Lung (tissue), 16 donors: ENCODE data around the gene CRIP2. TPM values are rescaled to one million over a fixed set of nuclear protein-coding genes. Genes with fewer than 3 reads are reported as not detected.
A peak's percentile ranks its signal among the peaks of the same experiment; 100 is the strongest.

Experiments
- ATAC-seq: fragments of 200-7000 bp; cut with Tn5 transposase; one replicate; pipeline ENCODE4 v1.9.1; 2020; ENCODE audit warnings: moderate number of reproducible peaks; ENCODE audit not compliant: insufficient read depth, low FRiP score
- DNase-seq, 3 donors: peaks; one replicate each; pipeline ENCODE4 v3.0.0-alpha.2; 2013 to 2017
- H3K27ac ChIP-seq, 2 donors: one replicate each; pipeline ENCODE4 v1.5.1; 2013; ENCODE audit warnings: mild to moderate bottlenecking in 2 of 2, moderate library complexity in 2 of 2, control low read depth in 1 of 2, inconsistent platforms in 1 of 2, low read depth in 1 of 2, low read length in 1 of 2
- H3K27me3 ChIP-seq, 3 donors: one replicate each; pipeline ENCODE4 v1.5.1; 2013; ENCODE audit warnings: low read length in 2 of 3; ENCODE audit not compliant: control insufficient read depth in 3 of 3, insufficient read depth in 3 of 3
- H3K36me3 ChIP-seq, 4 donors: one replicate each; pipeline ENCODE4 v1.5.1; 2013; ENCODE audit warnings: low read length in 4 of 4, mild to moderate bottlenecking in 1 of 4, moderate library complexity in 1 of 4; ENCODE audit not compliant: control insufficient read depth in 4 of 4, insufficient read depth in 4 of 4
- H3K4me1 ChIP-seq, 5 donors: one replicate each; pipeline ENCODE4 v1.5.1; 2013; ENCODE audit warnings: low read length in 5 of 5, mild to moderate bottlenecking in 2 of 5, moderate library complexity in 1 of 5; ENCODE audit not compliant: control insufficient read depth in 5 of 5, insufficient read depth in 5 of 5
- H3K4me3 ChIP-seq: one replicate; pipeline ENCODE4 v1.5.1; 2013; ENCODE audit warnings: mild to moderate bottlenecking, control low read depth, moderate library complexity
- H3K9ac ChIP-seq, 2 donors: one replicate each; pipeline ENCODE4 v1.5.1; 2013; ENCODE audit warnings: low read length in 2 of 2, control low read depth in 1 of 2; ENCODE audit not compliant: insufficient read depth in 1 of 2
- H3K9me3 ChIP-seq, 4 donors: one replicate each; pipeline ENCODE4 v1.5.1; 2013; ENCODE audit warnings: low read length in 3 of 4, mild to moderate bottlenecking in 1 of 4, moderate library complexity in 1 of 4; ENCODE audit not compliant: control insufficient read depth in 4 of 4, insufficient read depth in 3 of 4
- WGBS, 2 donors: extraction: QIAGEN DNeasy Blood & Tissue Kit; methylation state at CpG; one replicate each; pipeline ENCODE4 v1.1.7; 2013; 5-methylcytosine and 5-hydroxymethylcytosine counted together
- long read RNA-seq, 5 donors: transcript quantifications; one replicate each; lab custom pipeline, GENCODE V29; 2026
- polyA plus RNA-seq, 2 donors: library from polyadenylated mRNA; stranded (reverse); fragments of 200-250 nt; gene quantifications; one replicate each; pipeline ENCODE4 v1.2.1, GENCODE V29; 2013
- total RNA-seq, 2 donors: library from RNA; depleted of rRNA in 1 of 2; stranded (reverse); fragments of >200 nt in 1 of 2; gene quantifications; one replicate each; pipeline ENCODE4 v1.2.1, GENCODE V29; 2014 to 2021
- TF ChIP-seq, protein P1 (sequence below): IDR thresholded peaks from 2 replicates; pipeline ENCODE4 v1.5.1; 2012; ENCODE audit warnings: mild to moderate bottlenecking; ENCODE audit errors: control extremely low read depth, extremely low read depth
- donor health status: control.
- donor health status: control.
- donor health status: Bipolar disorder and iron deficiency.
- donor health status: healthy.
- donor health status: DM: yes; HTN: yes; CAD: no.

The CRIP2 gene
- total RNA-seq = 100 to 1,000 TPM; 135 to 267 TPM
- 100 to 1,000 TPM; 194 to 216 TPM for polyA plus RNA-seq
- long read RNA-seq, donor 1, transcript CRIP2-201 (8 exons, 1,857 nt) = major isoform, 131 of 228 reads
- long read RNA-seq, donor 1, partial matches to known transcripts = 88 of 228 reads
- long read RNA-seq, donor 1, other reads (novel, unspliced or antisense) = 0 of 228 reads
- long read RNA-seq, donor 2, transcript CRIP2-201 (8 exons, 1,857 nt) = major isoform, 47 of 52 reads
- long read RNA-seq, donor 2, partial matches to known transcripts = 0 of 52 reads
- long read RNA-seq, donor 2, other reads (novel, unspliced or antisense) = 0 of 52 reads
- long read RNA-seq, donor 3, transcript CRIP2-201 (8 exons, 1,857 nt) = major isoform, 34 of 44 reads
- long read RNA-seq, donor 3, partial matches to known transcripts = 6 of 44 reads
- long read RNA-seq, donor 3, other reads (novel, unspliced or antisense) = 0 of 44 reads
- long read RNA-seq, donor 4, transcript CRIP2-201 (8 exons, 1,857 nt) = major isoform, 43 of 50 reads
- long read RNA-seq, donor 4, partial matches to known transcripts = 5 of 50 reads
- long read RNA-seq, donor 4, other reads (novel, unspliced or antisense) = 0 of 50 reads
- long read RNA-seq, donor 5, transcript CRIP2-201 (8 exons, 1,857 nt) = major isoform, 152 of 209 reads
- long read RNA-seq, donor 5, partial matches to known transcripts = 44 of 209 reads
- long read RNA-seq, donor 5, other reads (novel, unspliced or antisense) = 5 of 209 reads

DNA sequence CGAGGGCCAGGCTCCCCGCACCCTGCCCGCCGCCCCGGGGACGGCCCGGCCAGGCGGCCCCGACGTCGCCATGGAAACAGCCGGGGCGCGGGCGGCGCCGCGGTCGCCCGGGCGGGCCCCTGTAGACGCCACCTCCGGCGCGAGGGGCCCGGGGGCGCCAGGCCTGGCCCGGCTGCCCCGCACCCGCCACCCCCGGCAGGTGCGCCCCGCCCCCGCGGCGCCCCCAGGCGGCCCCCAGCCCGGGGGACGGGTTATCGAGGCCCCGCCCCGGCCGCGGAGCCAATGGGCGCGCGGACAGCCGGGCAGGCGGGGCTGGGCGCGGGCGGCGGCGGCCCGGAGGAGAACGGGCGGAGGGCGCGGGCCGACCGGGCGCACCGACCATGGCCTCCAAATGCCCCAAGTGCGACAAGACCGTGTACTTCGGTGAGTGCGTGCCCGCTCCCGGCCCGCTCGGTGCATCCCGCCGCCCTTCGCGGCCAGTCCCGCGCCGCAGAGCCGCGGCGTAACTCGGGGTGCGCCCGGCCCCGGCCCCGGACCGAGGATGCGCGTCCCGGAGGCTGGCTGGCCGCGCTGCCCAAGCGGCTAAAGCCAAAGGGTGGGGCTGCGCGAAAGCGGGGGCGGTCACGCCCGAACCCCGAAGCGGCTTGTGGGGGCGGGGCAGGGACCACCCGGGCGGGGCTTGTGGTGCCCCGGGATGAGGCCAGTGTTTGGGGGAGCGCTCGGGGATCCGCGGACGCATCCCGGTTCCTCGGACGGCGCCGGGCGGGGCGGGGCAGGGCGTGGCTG is at the start of gene CRIP2:
Gene CRIP2, plus strand, starts transcription at position 339 of the 786 bp plus-strand sequence. Its CDS starts 42 bp downstream, at position 381.
- Histone ChIP-seq H3K4me1 (peaks cover 4 to 61% (median 20%) of the 10 kb centered on the region in 5 donors), H3K27me3 (no peaks in the 10 kb centered on the region), H3K27ac (peak within 1 kb of the TSS; percentile 96 to 100), H3K36me3 (peaks cover 0 to 9% (median 0%) of the 10 kb centered on the region in 4 donors), H3K4me3 (peak within 1 kb of the TSS; percentile 75), H3K9ac (peak within 1 kb of the TSS; percentile 49 to 68), H3K9me3 (no peaks in the 10 kb centered on the region)
- DNase-seq = peak; percentile 68 to 70 (median 70)
- ATAC-seq = peak; percentile 30
- TF ChIP-seq, protein P1, sequence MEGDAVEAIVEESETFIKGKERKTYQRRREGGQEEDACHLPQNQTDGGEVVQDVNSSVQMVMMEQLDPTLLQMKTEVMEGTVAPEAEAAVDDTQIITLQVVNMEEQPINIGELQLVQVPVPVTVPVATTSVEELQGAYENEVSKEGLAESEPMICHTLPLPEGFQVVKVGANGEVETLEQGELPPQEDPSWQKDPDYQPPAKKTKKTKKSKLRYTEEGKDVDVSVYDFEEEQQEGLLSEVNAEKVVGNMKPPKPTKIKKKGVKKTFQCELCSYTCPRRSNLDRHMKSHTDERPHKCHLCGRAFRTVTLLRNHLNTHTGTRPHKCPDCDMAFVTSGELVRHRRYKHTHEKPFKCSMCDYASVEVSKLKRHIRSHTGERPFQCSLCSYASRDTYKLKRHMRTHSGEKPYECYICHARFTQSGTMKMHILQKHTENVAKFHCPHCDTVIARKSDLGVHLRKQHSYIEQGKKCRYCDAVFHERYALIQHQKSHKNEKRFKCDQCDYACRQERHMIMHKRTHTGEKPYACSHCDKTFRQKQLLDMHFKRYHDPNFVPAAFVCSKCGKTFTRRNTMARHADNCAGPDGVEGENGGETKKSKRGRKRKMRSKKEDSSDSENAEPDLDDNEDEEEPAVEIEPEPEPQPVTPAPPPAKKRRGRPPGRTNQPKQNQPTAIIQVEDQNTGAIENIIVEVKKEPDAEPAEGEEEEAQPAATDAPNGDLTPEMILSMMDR = no peak
- WGBS, 2 donors = 1% methylated on average over 70 to 118 of the region's 118 CpGs

DNA sequence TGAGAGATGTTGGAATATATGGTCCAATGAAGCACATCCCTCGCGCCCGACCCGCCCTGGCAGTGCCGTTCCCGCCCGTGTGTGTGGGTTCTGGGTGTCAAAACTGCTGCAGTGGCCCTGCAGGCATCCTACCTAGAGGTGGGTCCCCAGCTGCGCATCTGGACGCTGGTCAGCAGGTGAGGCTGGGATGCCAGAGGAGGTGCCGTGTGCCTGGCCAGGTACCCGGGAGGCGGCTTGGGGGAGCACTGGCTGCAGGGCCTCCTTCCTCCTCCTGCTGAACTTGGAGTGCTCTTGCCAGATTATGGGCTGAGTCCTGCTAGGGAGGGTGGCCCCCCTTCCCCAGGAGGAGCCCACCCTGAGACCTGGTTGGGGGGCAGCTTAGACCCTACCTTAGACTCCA is 49.8 kb upstream of the CRIP2 start:
- H3K36me3 ChIP-seq = peaks cover 0 to 19% (median 6%) of the 10 kb centered on the region in 4 donors
- no peak for DNase-seq
- whole genome bisulfite sequencing, 2 donors = 96 to 97% methylated on average over 12 of the region's 12 CpGs
- no peak overlapping the region for H3K4me3 ChIP-seq
- H3K4me1 ChIP-seq = peaks cover 0 to 22% (median 0%) of the 10 kb centered on the region in 5 donors
- ATAC-seq = no peak
- no peak overlapping the region for H3K9ac ChIP-seq
- H3K27ac ChIP-seq = no peak overlapping the region
- H3K9me3 ChIP-seq = peaks cover 0 to 3% (median 0%) of the 10 kb centered on the region in 4 donors
- TF ChIP-seq, protein P1 = no peak
- H3K27me3 ChIP-seq = no peaks in the 10 kb centered on the region

GRCh38 chr14:105425823-105426247 is 48.8 kb upstream of the CRIP2 start:
- DNase-seq (no peak), ATAC-seq (no peak)
- TF ChIP-seq, protein P1 = no peak
- Histone ChIP-seq H3K9ac (no peak overlapping the region), H3K4me1 (peaks cover 0 to 17% (median 0%) of the 10 kb centered on the region in 5 donors), H3K36me3 (peaks cover 0 to 19% (median 6%) of the 10 kb centered on the region in 4 donors), H3K4me3 (no peak overlapping the region), H3K27me3 (no peaks in the 10 kb centered on the region), H3K27ac (no peak overlapping the region), H3K9me3 (peaks cover 0 to 3% (median 0%) of the 10 kb centered on the region in 4 donors)
- 94% methylated on average over 23 of the region's 23 CpGs for WGBS, 2 donors
